Uterus (tissue), 4 donors: ENCODE data around the gene MTUS2. TPM values are rescaled to one million over a fixed set of nuclear protein-coding genes. Genes with fewer than 3 reads are reported as not detected.

Source experiments
- DNase-seq, 2 donors: peaks; one replicate each; pipeline ENCODE4 v3.0.0-alpha.2; 2019 to 2020
- H3K27ac ChIP-seq, 2 donors: fragments of 200-600 bp; sonication (generic); 1 replicate in 1 of 2; 2 replicates in 1 of 2; pipeline ENCODE4 v1.5.1; 2016 to 2018
- H3K27me3 ChIP-seq, 2 donors: fragments of 200-600 bp; sonication (generic); one replicate each; pipeline ENCODE4 v1.5.1; 2018 to 2019; ENCODE audit warnings: control low read depth in 1 of 2
- H3K36me3 ChIP-seq, 2 donors: fragments of 200-600 bp; sonication (generic); one replicate each; pipeline ENCODE4 v1.5.1; 2019; ENCODE audit warnings: control low read depth in 1 of 2
- H3K4me1 ChIP-seq, 2 donors: fragments of 200-600 bp; sonication (generic); one replicate each; pipeline ENCODE4 v1.5.1; 2018 to 2019; ENCODE audit warnings: control low read depth in 1 of 2
- H3K4me3 ChIP-seq, 2 donors: fragments of 200-600 bp; sonication (generic); 1 replicate in 1 of 2; 2 replicates in 1 of 2; pipeline ENCODE4 v1.5.1; 2018 to 2019; ENCODE audit warnings: mild to moderate bottlenecking in 1 of 2
- H3K9me3 ChIP-seq, 2 donors: fragments of 200-600 bp; sonication (generic); one replicate each; pipeline ENCODE4 v1.5.1; 2019; ENCODE audit warnings: control low read depth in 1 of 2
- CTCF ChIP-seq, 4 experiments: fragments of 200-600 bp in 2 of 4; fragments of 450-650 bp in 2 of 4; sonication (generic) in 2 of 4; IDR thresholded peaks; one replicate each; pipeline ENCODE4 v1.5.1; 2016 to 2019; ENCODE audit warnings: antibody characterized with exemption in 4 of 4, mild to moderate bottlenecking in 2 of 4, moderate library complexity in 1 of 4
- POLR2A ChIP-seq, 2 donors: fragments of 450-650 bp; IDR thresholded peaks; one replicate each; pipeline ENCODE4 v1.6.1; 2016; ENCODE audit warnings: antibody characterized with exemption in 2 of 2, mild to moderate bottlenecking in 1 of 2, moderate library complexity in 1 of 2
- intact Hi-C: fragments of 100-400 bp; cut with DNase I; formaldehyde crosslinking; loops from one replicate; pipeline ENCODE4 v1.15.1; 2023; ENCODE audit warnings: low total_unique reads
- total RNA-seq, 4 donors: library from RNA; depleted of rRNA in 3 of 4; stranded (reverse); fragments of >200 nt in 3 of 4; gene quantifications; one replicate each; pipeline versions ENCODE4 v1.1.0 to v1.2.4, GENCODE V29; 2014 to 2023
- donor health status: DM: yes; HTN: yes; CAD: no.

Gene MTUS2
- total RNA-seq, 4 donors from 2014 or later, result 0.26 to 4.0 (median 3.6) TPM; not detected in 1

GRCh38 chr13:29496241-29496712, 676.1 kb downstream of the MTUS2 start:
- Histone ChIP-seq H3K4me1 (peaks cover 0 to 6% of the 10 kb centered on the region in 2 donors), H3K9me3 (no peaks in the 10 kb centered on the region), H3K36me3 (no peaks in the 10 kb centered on the region), H3K27me3 (no peaks in the 10 kb centered on the region), H3K4me3 (no peak overlapping the region), H3K27ac (peak overlapping the region in 1 of 2 donors; percentile 67)
- peak; percentile 48 to 52 for DNase-seq
- no peak for TF ChIP-seq CTCF (IDR thresholded peaks at IDR 0.05)
- no peak for TF ChIP-seq POLR2A (IDR thresholded peaks at IDR 0.05)
- intact Hi-C loops, result no loop called here

- H3K27me3 ChIP-seq, result no peaks in the 10 kb centered on the region
- intact Hi-C loops, result no loop called here
- H3K9me3 ChIP-seq, result no peaks in the 10 kb centered on the region
- no peak overlapping the region for H3K4me3 ChIP-seq
- H3K36me3 ChIP-seq, result no peaks in the 10 kb centered on the region
- H3K27ac ChIP-seq, result peak overlapping the region; percentile 31 to 67
- TF ChIP-seq CTCF (IDR thresholded peaks at IDR 0.05) (no peak), POLR2A (IDR thresholded peaks at IDR 0.05) (no peak)
- DNase-seq, result peak in 1 of 2 donors; percentile 63
- H3K4me1 ChIP-seq, result peaks cover 0 to 6% of the 10 kb centered on the region in 2 donors
These were observed 677.1 kb downstream of the MTUS2 start for GRCh38 chr13:29497137-29497654.

- TF ChIP-seq CTCF (IDR thresholded peaks at IDR 0.05), result no peak
- TF ChIP-seq POLR2A (IDR thresholded peaks at IDR 0.05), result no peak
- no peak overlapping the region for H3K4me3 ChIP-seq
- H3K4me1 ChIP-seq, result peaks cover 0 to 6% of the 10 kb centered on the region in 2 donors
- no peaks in the 10 kb centered on the region for H3K36me3 ChIP-seq
- H3K27ac ChIP-seq, result no peak overlapping the region
- no peaks in the 10 kb centered on the region for H3K9me3 ChIP-seq
- no peaks in the 10 kb centered on the region for H3K27me3 ChIP-seq
- intact Hi-C loops, result no loop called here
- DNase-seq, result no peak
These were observed 678.4 kb downstream of the MTUS2 start for GRCh38 chr13:29498426-29499040.

- DNase-seq, result no peak
- no peak overlapping the region for H3K4me3 ChIP-seq
- H3K9me3 ChIP-seq, result no peaks in the 10 kb centered on the region
- H3K4me1 ChIP-seq, result peaks cover 0 to 6% of the 10 kb centered on the region in 2 donors
- TF ChIP-seq CTCF (IDR thresholded peaks at IDR 0.05), result no peak
- TF ChIP-seq POLR2A (IDR thresholded peaks at IDR 0.05), result no peak
- H3K36me3 ChIP-seq, result no peaks in the 10 kb centered on the region
- intact Hi-C loops, result no loop called here
- no peak overlapping the region for H3K27ac ChIP-seq
- no peaks in the 10 kb centered on the region for H3K27me3 ChIP-seq
These were observed 679.5 kb downstream of the MTUS2 start for GRCh38 chr13:29499506-29500165.

GRCh38 chr13:29500386-29500785, 680.2 kb downstream of the MTUS2 start:
- Histone ChIP-seq H3K36me3 (no peaks in the 10 kb centered on the region), H3K27me3 (no peaks in the 10 kb centered on the region), H3K9me3 (no peaks in the 10 kb centered on the region), H3K4me3 (no peak overlapping the region), H3K4me1 (peaks cover 0 to 6% of the 10 kb centered on the region in 2 donors), H3K27ac (no peak overlapping the region)
- intact Hi-C loops, result no loop called here
- no peak for TF ChIP-seq CTCF (IDR thresholded peaks at IDR 0.05)
- DNase-seq, result no peak
